HG02798 (cell line): ENCODE data around the gene PAQR5.
"Not testable (repeated sequence)": the region's sequence is repeated elsewhere in the genome, so short reads cannot be mapped to it uniquely, and the experiment has no call there.

Experiments
- ATAC-seq: cut with Tn5 transposase; IDR thresholded peaks from one replicate; pipeline ENCODE4 v1.9.1; 2021; ENCODE audit warnings: mild to moderate bottlenecking; ENCODE audit not compliant: unreplicated experiment, poor library complexity

PAQR5 gene

GRCh38 chr15:69298697-69299441 is at the start of gene PAQR5:
Gene PAQR5, plus strand, starts transcription at chr15:69298912. Its CDS starts 61,169 bp downstream, at chr15:69360081.
- ATAC-seq, result no peak

GRCh38 chr15:69253156-69253555 is 45.6 kb upstream of the PAQR5 start:
- ATAC-seq, result no peak

GRCh38 chr15:69265347-69265955 is 33.3 kb upstream of the PAQR5 start:
- ATAC-seq, result no peak

- no peak for ATAC-seq
These were observed 27.5 kb upstream of the PAQR5 start for GRCh38 chr15:69271217-69271616.

GRCh38 chr15:69272139-69272538 is 26.6 kb upstream of the PAQR5 start:
- no peak for ATAC-seq

- no peak for ATAC-seq
These were observed 25.8 kb upstream of the PAQR5 start for GRCh38 chr15:69272891-69273290.

- no peak for ATAC-seq
These were observed 23.5 kb upstream of the PAQR5 start for GRCh38 chr15:69275074-69275670.

- no peak for ATAC-seq
These were observed 22.7 kb upstream of the PAQR5 start for GRCh38 chr15:69275933-69276560.

GRCh38 chr15:69277316-69277715 is 21.4 kb upstream of the PAQR5 start:
- ATAC-seq, result no peak

- no peak for ATAC-seq
These were observed 19.1 kb upstream of the PAQR5 start for GRCh38 chr15:69279636-69280035.

GRCh38 chr15:69280783-69281182 is 17.9 kb upstream of the PAQR5 start:
- ATAC-seq, result no peak

- no peak for ATAC-seq
These were observed 16.5 kb upstream of the PAQR5 start for GRCh38 chr15:69282104-69282743.

GRCh38 chr15:69285834-69286233 is 12.9 kb upstream of the PAQR5 start:
- ATAC-seq, result no peak

- ATAC-seq, result no peak
These were observed 10.7 kb upstream of the PAQR5 start for GRCh38 chr15:69288011-69288410.

- ATAC-seq, result no peak
These were observed 10.0 kb upstream of the PAQR5 start for GRCh38 chr15:69288531-69289341.

- no peak for ATAC-seq
These were observed 9.2 kb upstream of the PAQR5 start for GRCh38 chr15:69289342-69290146.

- no peak for ATAC-seq
These were observed 8.2 kb upstream of the PAQR5 start for GRCh38 chr15:69290346-69291164.

GRCh38 chr15:69291651-69292050 is 7.1 kb upstream of the PAQR5 start:
- ATAC-seq, result not testable (repeated sequence)
